Upper lobe of left lung (tissue), 4 donors: ENCODE measurements around the gene APOBEC3G.

Source experiments
- EP300 ChIP-seq, 4 donors: sonication (generic); formaldehyde crosslinking; IDR thresholded peaks; one replicate each; pipeline ENCODE4 v1.5.1; 2017; ENCODE audit warnings: antibody characterized with exemption in 4 of 4, control low read depth in 2 of 4
- POLR2A ChIP-seq, 4 donors: fragments of 450-650 bp; IDR thresholded peaks; one replicate each; pipeline ENCODE4 v1.5.1; 2016 to 2017; ENCODE audit warnings: antibody characterized with exemption in 4 of 4, mild to moderate bottlenecking in 2 of 4

DNA sequence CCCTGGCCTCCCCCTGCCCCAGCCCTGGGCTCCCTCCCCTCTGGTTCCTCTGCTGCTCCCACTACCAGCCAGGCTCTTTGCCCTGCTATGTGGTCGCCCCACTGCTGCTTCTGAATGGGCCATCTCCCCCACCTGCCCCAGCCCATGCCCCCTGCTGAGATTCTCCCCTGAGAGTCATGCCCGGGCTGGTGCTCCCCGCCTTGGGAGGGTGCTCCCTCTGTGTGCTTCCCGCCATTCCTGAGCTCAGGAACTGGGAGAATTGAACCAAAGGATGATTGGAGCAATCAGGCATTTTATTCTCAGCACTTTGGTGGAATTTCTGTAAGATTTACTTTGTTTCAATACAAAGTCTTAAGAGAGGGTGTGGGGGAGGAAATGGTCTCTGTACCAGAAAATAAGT lies 49.4 kb upstream of the APOBEC3G start:
- TF ChIP-seq POLR2A (IDR thresholded peaks at IDR 0.05), result no peak
- TF ChIP-seq EP300 (IDR thresholded peaks at IDR 0.05), result no peak
